ENCODE data around the gene OR13H1.
"Not testable (repeated sequence)": the region's sequence is repeated elsewhere in the genome, so short reads cannot be mapped to it uniquely, and the experiment has no call there.

The OR13H1 gene

DNA sequence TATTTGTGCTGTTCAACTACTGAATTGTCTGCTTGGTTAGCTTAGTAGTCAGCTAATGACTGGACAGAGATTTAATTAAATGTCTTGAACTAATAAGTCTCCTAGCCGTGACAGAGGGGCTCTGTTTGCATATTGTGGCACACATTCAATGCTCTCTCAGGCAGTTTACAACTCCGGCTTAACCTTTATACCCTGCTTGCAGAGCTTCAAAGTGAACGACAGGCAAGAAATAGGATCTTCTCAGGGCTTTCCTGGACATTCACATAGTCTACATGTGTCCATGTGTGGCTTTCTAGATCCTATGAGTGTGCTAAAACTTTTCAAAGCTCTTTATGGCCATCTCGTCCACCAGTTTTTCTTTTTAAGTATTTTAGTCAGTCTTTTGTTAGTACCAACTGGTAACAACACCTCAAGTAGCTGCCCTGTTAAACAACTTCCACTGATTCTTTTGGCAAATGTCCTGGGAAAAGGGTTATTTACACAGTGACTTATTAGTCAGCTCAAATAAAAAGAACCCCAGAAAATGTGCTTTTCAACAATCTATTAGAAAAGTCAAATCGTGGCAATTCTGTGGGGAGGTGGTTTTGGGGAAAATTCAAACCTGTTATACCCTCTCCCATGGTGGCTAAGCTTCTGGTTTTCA, 28.6 kb downstream of the OR13H1 start:
- Histone ChIP-seq H2AFZ (ENCODE audit: low read length) (no peak overlapping the region), H3K9ac (ENCODE audit: low read length) (no peak overlapping the region), H3K4me1 (ENCODE audit: insufficient read depth, low read length, severe bottlenecking) (no peaks in the 10 kb centered on the region), H3K9me3 (ENCODE audit: low read length) (no peaks in the 10 kb centered on the region), H3K36me3 (ENCODE audit: insufficient read depth, low read length) (no peaks in the 10 kb centered on the region), H3K9me2 (ENCODE audit: low read depth, low read length) (no peaks in the 10 kb centered on the region), H3K27me3 (ENCODE audit: insufficient read depth, low read length) (no peaks in the 10 kb centered on the region), H4K20me1 (ENCODE audit: insufficient read depth, low read length) (no peaks in the 10 kb centered on the region), H3K79me2 (ENCODE audit: insufficient read depth, low read length) (no peaks in the 10 kb centered on the region), H3K27ac (ENCODE audit: low read depth, low read length, poor library complexity, severe bottlenecking) (no peak overlapping the region), H3K4me2 (ENCODE audit: low read length) (no peak overlapping the region), H3F3A (ENCODE audit: insufficient read depth, low read length) (no peaks in the 10 kb centered on the region), H3K4me3 (ENCODE audit: low read depth, low read length, poor library complexity, severe bottlenecking) (no peak overlapping the region)
- TF ChIP-seq, protein P1, sequence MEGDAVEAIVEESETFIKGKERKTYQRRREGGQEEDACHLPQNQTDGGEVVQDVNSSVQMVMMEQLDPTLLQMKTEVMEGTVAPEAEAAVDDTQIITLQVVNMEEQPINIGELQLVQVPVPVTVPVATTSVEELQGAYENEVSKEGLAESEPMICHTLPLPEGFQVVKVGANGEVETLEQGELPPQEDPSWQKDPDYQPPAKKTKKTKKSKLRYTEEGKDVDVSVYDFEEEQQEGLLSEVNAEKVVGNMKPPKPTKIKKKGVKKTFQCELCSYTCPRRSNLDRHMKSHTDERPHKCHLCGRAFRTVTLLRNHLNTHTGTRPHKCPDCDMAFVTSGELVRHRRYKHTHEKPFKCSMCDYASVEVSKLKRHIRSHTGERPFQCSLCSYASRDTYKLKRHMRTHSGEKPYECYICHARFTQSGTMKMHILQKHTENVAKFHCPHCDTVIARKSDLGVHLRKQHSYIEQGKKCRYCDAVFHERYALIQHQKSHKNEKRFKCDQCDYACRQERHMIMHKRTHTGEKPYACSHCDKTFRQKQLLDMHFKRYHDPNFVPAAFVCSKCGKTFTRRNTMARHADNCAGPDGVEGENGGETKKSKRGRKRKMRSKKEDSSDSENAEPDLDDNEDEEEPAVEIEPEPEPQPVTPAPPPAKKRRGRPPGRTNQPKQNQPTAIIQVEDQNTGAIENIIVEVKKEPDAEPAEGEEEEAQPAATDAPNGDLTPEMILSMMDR (IDR thresholded peaks at IDR 0.05; ENCODE audit: low read length), result no peak
- TF ChIP-seq EZH2 (IDR thresholded peaks at IDR 0.05; ENCODE audit: borderline replicate concordance, low read length), result no peak

- Histone ChIP-seq H2AFZ (ENCODE audit: low read length) (no peak overlapping the region), H4K20me1 (ENCODE audit: insufficient read depth, low read length) (no peaks in the 10 kb centered on the region), H3K9me2 (ENCODE audit: low read depth, low read length) (no peaks in the 10 kb centered on the region), H3K27ac (ENCODE audit: low read depth, low read length, poor library complexity, severe bottlenecking) (no peak overlapping the region), H3K4me3 (ENCODE audit: low read depth, low read length, poor library complexity, severe bottlenecking) (no peak overlapping the region), H3K4me2 (ENCODE audit: low read length) (no peak overlapping the region), H3K79me2 (ENCODE audit: insufficient read depth, low read length) (no peaks in the 10 kb centered on the region), H3F3A (ENCODE audit: insufficient read depth, low read length) (no peaks in the 10 kb centered on the region), H3K36me3 (ENCODE audit: insufficient read depth, low read length) (no peaks in the 10 kb centered on the region), H3K27me3 (ENCODE audit: insufficient read depth, low read length) (no peaks in the 10 kb centered on the region), H3K4me1 (ENCODE audit: insufficient read depth, low read length, severe bottlenecking) (no peaks in the 10 kb centered on the region), H3K9ac (ENCODE audit: low read length) (no peak overlapping the region), H3K9me3 (ENCODE audit: low read length) (no peaks in the 10 kb centered on the region)
- TF ChIP-seq, protein P1 (IDR thresholded peaks at IDR 0.05; ENCODE audit: low read length), result no peak
- TF ChIP-seq EZH2 (IDR thresholded peaks at IDR 0.05; ENCODE audit: borderline replicate concordance, low read length), result no peak
Measured at GRCh38 chrX:131577413-131577812, 33.5 kb downstream of the OR13H1 start.

DNA sequence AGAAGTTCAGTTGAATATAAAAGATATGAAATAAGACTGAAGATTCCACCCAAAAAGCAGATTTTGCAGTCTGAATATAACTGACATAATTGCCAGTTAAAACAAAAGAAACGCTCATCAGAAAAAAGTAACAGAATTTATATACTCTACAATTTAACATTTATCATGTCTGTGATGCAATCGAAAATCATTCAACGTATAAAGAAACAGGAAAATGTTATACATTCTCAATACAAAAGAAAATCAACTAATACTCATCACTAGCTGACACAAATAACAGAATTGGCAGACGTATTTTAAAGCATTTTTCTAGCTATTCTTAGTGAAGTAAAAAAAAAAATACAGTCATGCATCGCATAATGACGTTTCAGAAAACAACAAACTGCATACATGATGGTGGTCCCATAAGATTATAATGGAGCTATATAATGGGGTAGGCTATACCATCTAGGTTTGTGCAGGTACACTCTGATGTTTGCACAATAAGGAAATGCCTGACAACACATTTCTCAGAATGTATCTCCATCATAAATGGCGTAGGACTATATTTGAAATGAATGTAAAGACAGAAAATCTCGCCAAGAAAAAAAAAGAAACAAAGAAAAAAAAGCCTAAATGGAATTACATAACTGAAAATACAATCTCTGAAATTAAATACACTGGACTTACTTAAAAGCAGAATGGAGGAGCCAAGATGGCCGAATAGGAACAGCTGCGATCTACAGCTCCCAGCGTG, 34.3 kb downstream of the OR13H1 start:
- no peak for TF ChIP-seq EZH2 (IDR thresholded peaks at IDR 0.05; ENCODE audit: borderline replicate concordance, low read length)
- TF ChIP-seq, protein P1 (IDR thresholded peaks at IDR 0.05; ENCODE audit: low read length), result no peak
- Histone ChIP-seq H3K36me3 (ENCODE audit: insufficient read depth, low read length) (no peaks in the 10 kb centered on the region), H3F3A (ENCODE audit: insufficient read depth, low read length) (no peaks in the 10 kb centered on the region), H3K27me3 (ENCODE audit: insufficient read depth, low read length) (no peaks in the 10 kb centered on the region), H3K9me3 (ENCODE audit: low read length) (no peaks in the 10 kb centered on the region), H3K9ac (ENCODE audit: low read length) (no peak overlapping the region), H2AFZ (ENCODE audit: low read length) (no peak overlapping the region), H3K9me2 (ENCODE audit: low read depth, low read length) (no peaks in the 10 kb centered on the region), H3K79me2 (ENCODE audit: insufficient read depth, low read length) (no peaks in the 10 kb centered on the region), H4K20me1 (ENCODE audit: insufficient read depth, low read length) (no peaks in the 10 kb centered on the region), H3K4me3 (ENCODE audit: low read depth, low read length, poor library complexity, severe bottlenecking) (no peak overlapping the region), H3K4me2 (ENCODE audit: low read length) (no peak overlapping the region), H3K27ac (ENCODE audit: low read depth, low read length, poor library complexity, severe bottlenecking) (no peak overlapping the region), H3K4me1 (ENCODE audit: insufficient read depth, low read length, severe bottlenecking) (no peaks in the 10 kb centered on the region)

DNA sequence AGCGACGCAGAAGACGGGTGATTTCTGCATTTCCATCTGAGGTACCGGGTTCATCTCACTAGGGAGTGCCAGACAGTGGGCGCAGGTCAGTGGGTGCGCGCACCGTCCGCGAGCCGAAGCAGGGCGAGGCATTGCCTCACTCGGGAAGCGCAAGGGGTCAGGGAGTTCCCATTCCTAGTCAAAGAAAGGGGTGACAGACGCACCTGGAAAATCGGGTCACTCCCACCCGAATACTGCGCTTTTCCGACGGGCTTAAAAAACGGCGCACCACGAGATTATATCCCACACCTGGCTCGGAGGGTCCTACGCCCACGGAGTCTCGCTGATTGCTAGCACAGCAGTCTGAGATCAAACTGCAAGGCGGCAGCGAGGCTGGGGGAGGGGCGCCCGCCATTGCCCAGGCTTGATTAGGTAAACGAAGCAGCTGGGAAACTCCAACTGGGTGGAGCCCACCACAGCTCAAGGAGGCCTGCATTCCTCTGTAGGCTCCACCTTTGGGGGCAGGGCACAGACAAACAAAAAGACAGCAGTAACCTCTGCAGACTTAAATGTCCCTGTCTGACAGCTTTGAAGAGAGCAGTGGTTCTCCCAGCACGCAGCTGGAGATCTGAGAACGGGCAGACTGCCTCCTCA, 35.0 kb downstream of the OR13H1 start:
- H3K4me3 ChIP-seq (ENCODE audit: low read depth, low read length, poor library complexity, severe bottlenecking); H3K79me2 ChIP-seq (ENCODE audit: insufficient read depth, low read length); H3K9me3 ChIP-seq (ENCODE audit: low read length); H3F3A ChIP-seq (ENCODE audit: insufficient read depth, low read length); H3K36me3 ChIP-seq (ENCODE audit: insufficient read depth, low read length); H3K27me3 ChIP-seq (ENCODE audit: insufficient read depth, low read length); H3K9me2 ChIP-seq (ENCODE audit: low read depth, low read length); H4K20me1 ChIP-seq (ENCODE audit: insufficient read depth, low read length); H3K4me2 ChIP-seq (ENCODE audit: low read length); H3K9ac ChIP-seq (ENCODE audit: low read length); H3K27ac ChIP-seq (ENCODE audit: low read depth, low read length, poor library complexity, severe bottlenecking); H2AFZ ChIP-seq (ENCODE audit: low read length); H3K4me1 ChIP-seq (ENCODE audit: insufficient read depth, low read length, severe bottlenecking): not testable (repeated sequence)

Measured in OCI-LY1 (cell line).